ENCODE measurements around the gene CST1.
"Not testable (repeated sequence)": the region's sequence is repeated elsewhere in the genome, so short reads cannot be mapped to it uniquely, and the experiment has no call there.

GRCh38 chr20:23722851-23723250, 27.9 kb downstream of the CST1 start:
- not testable (repeated sequence) for TF ChIP-seq POLR2A, CTCF (IDR thresholded peaks at IDR 0.05)

All from vagina (tissue), 2 donors.